ENCODE results near the gene PRIM2. TPM values are rescaled to one million over a fixed set of nuclear protein-coding genes. Genes with fewer than 3 reads are reported as not detected.
A peak's percentile ranks its signal among the peaks of the same experiment; 100 is the strongest.

The PRIM2 gene
- total RNA-seq, 2 donors from 2014 or later = 10.4 to 23.1 TPM

DNA sequence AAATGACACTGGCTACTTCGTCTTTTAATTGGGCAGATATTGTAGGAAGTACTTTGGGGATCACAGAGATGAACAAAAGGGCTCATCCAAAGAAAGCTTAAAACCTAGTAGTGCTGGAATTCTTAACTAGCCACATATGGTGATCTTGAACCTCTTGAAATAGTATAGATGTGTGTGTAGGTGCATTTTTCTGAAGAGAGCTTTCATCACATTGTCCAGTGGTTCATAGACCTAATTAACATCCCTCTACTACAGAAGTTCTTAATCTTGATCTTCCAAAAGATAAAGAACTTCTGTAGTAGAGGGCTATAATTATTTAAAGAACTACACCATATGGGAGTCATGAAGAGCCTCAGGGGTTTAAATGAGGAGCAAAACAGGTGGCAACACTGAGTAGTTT is 2.3 kb upstream of the PRIM2 start:
- intact Hi-C loops (cut with DNase I) = loop anchor here (5.0 to 10.0 kb wide), 3 partner anchors 50 to 270 kb away; partner anchors contain the start of genes BAG2 and KIAA1586
- Histone ChIP-seq H3K9ac (ENCODE audit: low read depth in 2 of 2, low read length in 2 of 2) (no peak overlapping the region), H3K27ac (no peak overlapping the region), H3K4me1 (peaks cover 4% of the 10 kb centered on the region), H3K4me3 (no peak overlapping the region), H3K36me3 (no peaks in the 10 kb centered on the region), H3K27me3 (no peaks in the 10 kb centered on the region), H3K9me3 (no peaks in the 10 kb centered on the region)
- no peak for DNase-seq
- TF ChIP-seq, protein P1, sequence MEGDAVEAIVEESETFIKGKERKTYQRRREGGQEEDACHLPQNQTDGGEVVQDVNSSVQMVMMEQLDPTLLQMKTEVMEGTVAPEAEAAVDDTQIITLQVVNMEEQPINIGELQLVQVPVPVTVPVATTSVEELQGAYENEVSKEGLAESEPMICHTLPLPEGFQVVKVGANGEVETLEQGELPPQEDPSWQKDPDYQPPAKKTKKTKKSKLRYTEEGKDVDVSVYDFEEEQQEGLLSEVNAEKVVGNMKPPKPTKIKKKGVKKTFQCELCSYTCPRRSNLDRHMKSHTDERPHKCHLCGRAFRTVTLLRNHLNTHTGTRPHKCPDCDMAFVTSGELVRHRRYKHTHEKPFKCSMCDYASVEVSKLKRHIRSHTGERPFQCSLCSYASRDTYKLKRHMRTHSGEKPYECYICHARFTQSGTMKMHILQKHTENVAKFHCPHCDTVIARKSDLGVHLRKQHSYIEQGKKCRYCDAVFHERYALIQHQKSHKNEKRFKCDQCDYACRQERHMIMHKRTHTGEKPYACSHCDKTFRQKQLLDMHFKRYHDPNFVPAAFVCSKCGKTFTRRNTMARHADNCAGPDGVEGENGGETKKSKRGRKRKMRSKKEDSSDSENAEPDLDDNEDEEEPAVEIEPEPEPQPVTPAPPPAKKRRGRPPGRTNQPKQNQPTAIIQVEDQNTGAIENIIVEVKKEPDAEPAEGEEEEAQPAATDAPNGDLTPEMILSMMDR (IDR thresholded peaks at IDR 0.05) = no peak

- peaks cover 4% of the 10 kb centered on the region for H3K4me1 ChIP-seq
Measured at GRCh38 chr6:57315851-57316250, 1.6 kb upstream of the PRIM2 start.

DNA sequence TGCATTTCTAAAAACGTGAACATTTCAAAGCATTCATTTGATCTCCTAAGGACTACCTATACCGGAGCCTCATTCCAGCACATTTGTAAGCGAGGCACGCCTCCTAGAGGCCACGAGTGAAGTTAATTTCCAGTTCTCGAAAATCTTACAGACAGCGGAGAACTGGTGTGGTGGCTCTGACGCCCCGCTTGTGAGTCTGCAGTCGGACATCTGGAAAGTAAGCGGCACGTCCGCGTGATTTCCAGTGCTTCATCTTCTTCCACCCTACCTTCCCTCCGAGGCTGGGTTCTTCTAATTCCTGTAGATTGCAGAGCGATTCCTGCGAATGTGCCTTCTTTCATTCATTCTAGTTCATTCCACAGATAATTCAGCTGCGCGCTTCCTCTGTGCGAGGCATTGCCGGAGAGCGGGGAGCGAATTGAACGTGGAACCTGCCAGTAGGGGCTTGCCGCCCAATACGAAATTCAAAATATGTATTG is 810 bp upstream of the PRIM2 start:
- no peaks in the 10 kb centered on the region for H3K9me3 ChIP-seq
- no peaks in the 10 kb centered on the region for H3K27me3 ChIP-seq
- TF ChIP-seq, protein P1 (IDR thresholded peaks at IDR 0.05) = peak; percentile 68
- no peaks in the 10 kb centered on the region for H3K36me3 ChIP-seq
- DNase-seq = peak; percentile 89
- peak overlapping the region; percentile 65 to 86 for H3K9ac ChIP-seq (ENCODE audit: low read depth in 2 of 2, low read length in 2 of 2)
- H3K4me3 ChIP-seq = peak overlapping the region; percentile 63
- intact Hi-C loops (cut with DNase I) = loop anchor here (5.0 to 10.0 kb wide), 3 partner anchors 52 to 272 kb away; partner anchors contain the start of genes BAG2 and KIAA1586
- peaks cover 4% of the 10 kb centered on the region for H3K4me1 ChIP-seq
- peak overlapping the region; percentile 67 for H3K27ac ChIP-seq

More at GRCh38 chr6:57315851-57316250, 1.6 kb upstream of the PRIM2 start:
- no peak for DNase-seq
- Histone ChIP-seq H3K4me3 (no peak overlapping the region), H3K9ac (ENCODE audit: low read depth in 2 of 2, low read length in 2 of 2) (no peak overlapping the region), H3K9me3 (no peaks in the 10 kb centered on the region), H3K27ac (no peak overlapping the region), H3K27me3 (no peaks in the 10 kb centered on the region), H3K36me3 (no peaks in the 10 kb centered on the region)
- intact Hi-C loops (cut with DNase I) = loop anchor here (5.0 to 10.0 kb wide), 3 partner anchors 51 to 271 kb away; partner anchors contain the start of genes BAG2 and KIAA1586
- TF ChIP-seq, protein P1 (IDR thresholded peaks at IDR 0.05) = no peak

DNA sequence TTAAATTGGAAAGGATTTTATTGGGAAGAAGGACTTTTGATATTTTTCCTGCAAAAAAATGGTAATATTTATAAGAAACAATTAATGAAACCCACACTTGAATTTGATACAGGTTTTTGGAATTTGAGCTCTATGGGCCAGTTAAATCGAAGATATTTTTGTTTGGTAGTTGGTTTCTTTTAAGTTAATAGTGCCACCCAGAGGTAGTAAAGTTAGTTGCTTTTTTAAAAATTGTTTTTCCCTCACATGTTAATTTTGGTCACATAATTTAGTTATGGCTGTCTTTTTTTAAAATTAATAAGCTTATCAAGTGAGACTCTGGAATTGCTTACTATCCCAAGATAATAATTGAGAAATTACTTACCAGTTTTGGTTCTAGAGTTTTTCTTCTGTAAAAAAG is 7.1 kb downstream of the PRIM2 start:
- no peaks in the 10 kb centered on the region for H3K9me3 ChIP-seq
- no peaks in the 10 kb centered on the region for H3K4me1 ChIP-seq
- intact Hi-C loops (cut with DNase I) = loop anchor here (5.0 kb wide), 1 partner anchor 422 kb away; no protein-coding TSS in a partner anchor
- H3K9ac ChIP-seq (ENCODE audit: low read depth in 2 of 2, low read length in 2 of 2) = no peak overlapping the region
- no peaks in the 10 kb centered on the region for H3K27me3 ChIP-seq
- H3K4me3 ChIP-seq = no peak overlapping the region
- no peak overlapping the region for H3K27ac ChIP-seq
- DNase-seq = no peak
- TF ChIP-seq, protein P1 (IDR thresholded peaks at IDR 0.05) = no peak
- H3K36me3 ChIP-seq = no peaks in the 10 kb centered on the region

DNA sequence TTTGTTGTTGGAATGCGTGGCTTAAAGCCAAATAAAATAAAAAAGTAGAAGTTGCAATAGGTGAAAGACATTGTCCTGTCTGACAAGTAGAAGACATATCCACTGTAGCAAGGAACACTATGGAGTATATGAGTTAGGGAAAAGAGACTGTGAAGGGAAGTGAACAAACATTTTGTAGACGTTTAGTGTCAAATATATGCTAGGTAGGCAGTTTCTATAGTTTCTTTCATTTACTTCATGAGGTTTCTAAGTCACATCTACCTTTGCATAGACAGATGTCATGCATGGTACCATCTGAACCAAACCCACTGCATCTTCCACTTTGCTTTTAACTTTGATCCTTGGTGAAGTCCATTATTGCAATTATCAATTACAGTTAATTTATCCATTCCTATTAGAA is 9.9 kb downstream of the PRIM2 start:
- TF ChIP-seq, protein P1 (IDR thresholded peaks at IDR 0.05) = no peak
- no peak for DNase-seq
- H3K9me3 ChIP-seq = no peaks in the 10 kb centered on the region
- no peaks in the 10 kb centered on the region for H3K27me3 ChIP-seq
- H3K4me3 ChIP-seq = no peak overlapping the region
- no peaks in the 10 kb centered on the region for H3K4me1 ChIP-seq
- intact Hi-C loops (cut with DNase I) = no loop called here
- no peaks in the 10 kb centered on the region for H3K36me3 ChIP-seq
- H3K27ac ChIP-seq = no peak overlapping the region
- no peak overlapping the region for H3K9ac ChIP-seq (ENCODE audit: low read depth in 2 of 2, low read length in 2 of 2)

Data from colonic mucosa (tissue), 4 donors.